Transverse colon (tissue), 4 donors: ENCODE data around the gene MTCH1. TPM values are rescaled to one million over a fixed set of nuclear protein-coding genes. Genes with fewer than 3 reads are reported as not detected.

Source experiments
- DNase-seq: peaks from one replicate; pipeline ENCODE4 v3.0.0-alpha.2; 2019
- H3K27ac ChIP-seq, 4 donors: fragments of 200-600 bp; sonication (generic); 2 replicates each; pipeline ENCODE4 v1.5.1; 2016 to 2018; ENCODE audit warnings: inconsistent platforms in 4 of 4
- H3K27me3 ChIP-seq: fragments of 200-600 bp; sonication (generic); 2 replicates; pipeline ENCODE4 v1.5.1; 2017; ENCODE audit warnings: inconsistent platforms
- H3K36me3 ChIP-seq, 4 donors: fragments of 200-600 bp; sonication (generic); 2 replicates each; pipeline ENCODE4 v1.5.1; 2017 to 2019; ENCODE audit warnings: inconsistent platforms in 4 of 4
- H3K4me1 ChIP-seq, 4 donors: fragments of 200-600 bp; sonication (generic); 2 replicates each; pipeline ENCODE4 v1.5.1; 2017 to 2020; ENCODE audit warnings: inconsistent platforms in 4 of 4
- H3K4me3 ChIP-seq, 4 donors: fragments of 200-600 bp; sonication (generic); 1 replicate in 1 of 4; 2 replicates in 3 of 4; pipeline versions ENCODE4 v1.5.1 to v1.6.1; 2017 to 2019; ENCODE audit warnings: inconsistent platforms in 4 of 4
- H3K9me3 ChIP-seq, 2 donors: fragments of 200-600 bp; sonication (generic); 2 replicates each; pipeline ENCODE4 v1.5.1; 2017 to 2019; ENCODE audit warnings: inconsistent platforms in 2 of 2
- CTCF ChIP-seq, 5 experiments: fragments of 200-600 bp in 3 of 5; fragments of 450-650 bp in 2 of 5; sonication (generic) in 3 of 5; IDR thresholded peaks; 1 replicate in 2 of 5; 2 replicates in 3 of 5; pipeline ENCODE4 v1.5.1; 2016 to 2017; ENCODE audit warnings: antibody characterized with exemption in 5 of 5, inconsistent platforms in 3 of 5, mild to moderate bottlenecking in 2 of 5, moderate library complexity in 1 of 5
- EP300 ChIP-seq: sonication (generic); formaldehyde crosslinking; IDR thresholded peaks from one replicate; pipeline ENCODE4 v1.6.1; 2017; ENCODE audit warnings: antibody characterized with exemption, low read depth
- POLR2A ChIP-seq: fragments of 450-650 bp; IDR thresholded peaks from one replicate; pipeline ENCODE4 v1.6.1; 2016; ENCODE audit warnings: antibody characterized with exemption, mild to moderate bottlenecking, moderate library complexity
- POLR2AphosphoS5 ChIP-seq, 3 donors: sonication (generic); formaldehyde crosslinking; IDR thresholded peaks; one replicate each; pipeline ENCODE4 v1.6.1; 2016; ENCODE audit warnings: antibody characterized with exemption in 3 of 3
- WGBS, 2 donors: methylation state at CpG; one replicate each; pipeline ENCODE4 v1.1.5; 2018; ENCODE audit warnings: low coverage in 1 of 2; 5-methylcytosine and 5-hydroxymethylcytosine counted together
- in situ Hi-C, 4 donors: fragments of 200-750 bp; cut with MboI; loops; one replicate each; pipeline versions ENCODE4 v1.15.0 to v1.15.1; 2017; ENCODE audit warnings: low sequenced_read_pairs in 3 of 4, low pct_ligation_motif_present in 1 of 4, low pct_unique_long_range_greater_than_20kb in 1 of 4
- intact Hi-C: fragments of 100-400 bp; cut with DNase I; formaldehyde crosslinking; loops from one replicate; pipeline ENCODE4 v1.15.1; 2023; ENCODE audit warnings: low total_unique reads
- total RNA-seq, 4 donors: library from RNA; depleted of rRNA; stranded (reverse); fragments of >200 nt; gene quantifications; one replicate each; pipeline ENCODE4 v1.1.0, GENCODE V29; 2016

MTCH1 gene
- total RNA-seq, 4 donors from 2014 or later: 123 to 190 (median 152) TPM

GRCh38 chr6:36961441-36962435 lies 24.3 kb downstream of the MTCH1 start:
- Histone ChIP-seq H3K27ac (no peak overlapping the region), H3K27me3 (no peaks in the 10 kb centered on the region), H3K36me3 (no peaks in the 10 kb centered on the region), H3K4me3 (no peak overlapping the region), H3K4me1 (peaks cover 0 to 5% (median 0%) of the 10 kb centered on the region in 4 donors), H3K9me3 (no peaks in the 10 kb centered on the region)
- in situ Hi-C loops (no loop called here), intact Hi-C loops (no loop called here)
- no peak for DNase-seq
- 62 to 80% methylated on average over 4 to 38 of the region's 40 CpGs for WGBS, 2 donors
- TF ChIP-seq CTCF (IDR thresholded peaks at IDR 0.05) (no peak), POLR2A (no peak), EP300 (no peak), POLR2AphosphoS5 (IDR thresholded peaks at IDR 0.05) (no peak)

- in situ Hi-C loops: no loop called here
- no peaks in the 10 kb centered on the region for H3K36me3 ChIP-seq
- H3K4me3 ChIP-seq: no peak overlapping the region
- intact Hi-C loops: no loop called here
- no peaks in the 10 kb centered on the region for H3K9me3 ChIP-seq
- no peak for DNase-seq
- no peak overlapping the region for H3K27ac ChIP-seq
- no peak for TF ChIP-seq CTCF (IDR thresholded peaks at IDR 0.05)
- TF ChIP-seq POLR2AphosphoS5 (IDR thresholded peaks at IDR 0.05): no peak
- no peak for TF ChIP-seq POLR2A
- TF ChIP-seq EP300: no peak
- H3K4me1 ChIP-seq: peaks cover 0 to 5% (median 0%) of the 10 kb centered on the region in 4 donors
- 92 to 95% methylated on average over 6 to 17 of the region's 17 CpGs for WGBS, 2 donors
- no peaks in the 10 kb centered on the region for H3K27me3 ChIP-seq
These were observed 26.3 kb downstream of the MTCH1 start for GRCh38 chr6:36959555-36960250.

- intact Hi-C loops (no loop called here), in situ Hi-C loops (no loop called here)
- no peaks in the 10 kb centered on the region for H3K27me3 ChIP-seq
These were observed 27.0 kb downstream of the MTCH1 start for GRCh38 chr6:36958775-36959554.

More at GRCh38 chr6:36958775-36959554, 27.0 kb downstream of the MTCH1 start:
- Histone ChIP-seq H3K36me3 (no peaks in the 10 kb centered on the region), H3K9me3 (no peaks in the 10 kb centered on the region), H3K27ac (no peak overlapping the region), H3K4me3 (no peak overlapping the region), H3K4me1 (peaks cover 0 to 3% (median 0%) of the 10 kb centered on the region in 4 donors)
- no peak for DNase-seq
- no peak for TF ChIP-seq POLR2AphosphoS5 (IDR thresholded peaks at IDR 0.05)
- TF ChIP-seq EP300: no peak
- TF ChIP-seq CTCF (IDR thresholded peaks at IDR 0.05): no peak
- TF ChIP-seq POLR2A: no peak
- WGBS, 2 donors: 89% methylated on average over 38 of the region's 44 CpGs; no CpG with 5 or more reads in 1 of the 2 donors
